AG04450 (cell line): ENCODE measurements around the gene EVL. TPM values are rescaled to one million over a fixed set of nuclear protein-coding genes. Genes with fewer than 3 reads are reported as not detected.

Experiments used
- CTCF ChIA-PET: fragments of 300-600, 350-600 bp; formaldehyde crosslinking; extraction: SDS; loops from one replicate; lab custom pipeline; 2022; ENCODE audit warnings: antibody characterized with exemption, inconsistent platforms; lab: Charles Lee
- POLR2A ChIA-PET: fragments of 350-600 bp; formaldehyde crosslinking; extraction: SDS; loops from one replicate; lab custom pipeline; 2021; ENCODE audit warnings: antibody characterized with exemption, inconsistent platforms; lab: Yijun Ruan, JAX
- DNase-seq: peaks from one replicate; pipeline ENCODE4 v3.0.0-alpha.2; 2011; ENCODE audit warnings: low read depth, low spot score
- H3K27ac ChIP-seq: one replicate; pipeline ENCODE4 v1.5.1; 2012; ENCODE audit warnings: low read depth, low read length, control low read depth
- H3K27me3 ChIP-seq: one replicate; pipeline ENCODE4 v1.6.0; 2012; ENCODE audit warnings: low read length; ENCODE audit not compliant: control insufficient read depth, insufficient read depth
- H3K4me3 ChIP-seq: 2 replicates; pipeline ENCODE4 v1.5.1; 2011; ENCODE audit warnings: mild to moderate bottlenecking, low read depth, low read length, control low read depth
- H3K9me3 ChIP-seq: 2 replicates; pipeline ENCODE4 v1.5.1; 2012; ENCODE audit warnings: low read length; ENCODE audit not compliant: control insufficient read depth, insufficient read depth
- CTCF ChIP-seq: IDR thresholded peaks from 2 replicates; pipeline ENCODE4 v1.5.1; 2011; ENCODE audit warnings: low read depth, low read length, control low read depth, inconsistent platforms
- polyA plus RNA-seq: library from polyadenylated mRNA; depleted of rRNA; stranded (reverse); fragments of >200 nt; gene quantifications from 2 replicates; pipeline ENCODE4 v1.2.3, GENCODE V29; 2011

EVL gene
- polyA plus RNA-seq, 1 experiment, result 36.5 TPM

GRCh38 chr14:100122481-100123223 is 57.4 kb downstream of the EVL start:
- no peaks in the 10 kb centered on the region for H3K9me3 ChIP-seq
- H3K4me3 ChIP-seq, result no peak overlapping the region
- ChIA-PET CTCF (no interaction called here), POLR2A (no interaction called here)
- no peaks in the 10 kb centered on the region for H3K27me3 ChIP-seq
- DNase-seq, result no peak
- no peak for TF ChIP-seq CTCF
- H3K27ac ChIP-seq, result no peak overlapping the region

- CTCF ChIA-PET, result no interaction called here
- no peak for TF ChIP-seq CTCF
Measured at GRCh38 chr14:100123618-100124017, 58.4 kb downstream of the EVL start.

DNA sequence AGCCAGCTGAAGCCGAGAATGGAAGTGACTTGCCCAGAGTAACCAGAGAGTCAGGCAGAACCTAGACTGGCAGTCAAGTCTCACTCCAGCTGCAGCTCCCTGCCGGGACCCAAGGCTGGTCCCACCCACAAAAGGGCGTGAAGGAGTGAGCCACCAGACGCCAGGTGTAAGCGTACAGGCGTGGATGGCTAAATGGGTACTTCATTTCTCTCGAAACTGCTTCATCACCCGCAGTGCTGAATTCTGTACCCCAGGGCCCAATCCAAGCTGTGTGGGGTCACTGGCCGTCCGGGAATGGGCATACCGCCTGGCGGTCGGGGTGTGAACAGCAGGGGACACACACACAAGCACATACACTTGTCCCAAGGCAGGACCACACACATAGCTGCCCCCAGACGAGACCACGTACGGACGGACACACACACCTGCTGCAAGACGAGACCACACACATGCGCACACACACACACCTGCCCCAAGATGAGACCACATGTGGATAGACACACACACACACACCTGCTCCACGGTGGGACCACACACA is 59.4 kb downstream of the EVL start:
- H3K4me3 ChIP-seq, result no peak overlapping the region
- no peaks in the 10 kb centered on the region for H3K27me3 ChIP-seq
- no peak for DNase-seq
- CTCF ChIA-PET, result no interaction called here
- no peaks in the 10 kb centered on the region for H3K9me3 ChIP-seq
- no peak overlapping the region for H3K27ac ChIP-seq
- TF ChIP-seq CTCF, result no peak
- POLR2A ChIA-PET, result no interaction called here

More at GRCh38 chr14:100123618-100124017, 58.4 kb downstream of the EVL start:
- H3K9me3 ChIP-seq, result no peaks in the 10 kb centered on the region
- DNase-seq, result no peak
- no peaks in the 10 kb centered on the region for H3K27me3 ChIP-seq
- no peak overlapping the region for H3K4me3 ChIP-seq
- POLR2A ChIA-PET, result interaction anchor here (0.7 kb wide), 1 partner anchor 9 kb away, joined by 3 read pairs; no protein-coding TSS in a partner anchor
- no peak overlapping the region for H3K27ac ChIP-seq

DNA sequence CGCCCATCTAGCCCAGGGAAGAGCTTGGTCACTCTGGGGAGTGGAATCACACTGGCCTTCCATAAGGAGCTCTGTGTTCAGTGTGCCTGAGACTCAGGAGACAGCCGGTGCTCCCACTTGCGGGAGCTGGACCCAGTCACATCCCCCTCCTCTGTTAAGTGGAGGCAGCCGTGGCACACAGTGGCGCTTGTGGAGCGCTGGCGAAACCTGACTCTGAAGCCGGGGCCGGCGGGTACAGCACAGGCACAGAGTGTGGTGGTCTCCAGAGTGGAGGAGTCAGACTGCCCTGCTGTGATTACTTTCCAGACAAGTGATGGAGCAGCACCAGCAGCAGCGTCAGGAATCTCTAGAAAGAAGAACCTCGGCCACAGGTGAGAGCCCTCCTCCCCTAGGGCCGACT is 61.2 kb downstream of the EVL start:
- Histone ChIP-seq H3K4me3 (no peak overlapping the region), H3K27me3 (no peaks in the 10 kb centered on the region), H3K27ac (no peak overlapping the region), H3K9me3 (no peaks in the 10 kb centered on the region)
- CTCF ChIA-PET, result interaction anchor here (1.0 kb wide), 1 partner anchor 18 kb away, joined by 3 read pairs; no protein-coding TSS in a partner anchor
- POLR2A ChIA-PET, result no interaction called here
- TF ChIP-seq CTCF, result no peak
- DNase-seq, result no peak

- no peak for DNase-seq
- no peak overlapping the region for H3K4me3 ChIP-seq
- CTCF ChIA-PET, result no interaction called here
- H3K9me3 ChIP-seq, result no peaks in the 10 kb centered on the region
- H3K27ac ChIP-seq, result no peak overlapping the region
- H3K27me3 ChIP-seq, result no peaks in the 10 kb centered on the region
- no peak for TF ChIP-seq CTCF
- POLR2A ChIA-PET, result no interaction called here
Measured at GRCh38 chr14:100127853-100128455, 62.7 kb downstream of the EVL start.
